Fibroblast of gingiva (primary cell): Measurements from ENCODE around the gene BUD23.
"Not testable (repeated sequence)": the region's sequence is repeated elsewhere in the genome, so short reads cannot be mapped to it uniquely, and the experiment has no call there.

ENCODE experiments used
- DNase-seq: peaks from one replicate; pipeline ENCODE4 v3.0.0-alpha.2; 2011; ENCODE audit warnings: low read depth

Gene BUD23, protein sequence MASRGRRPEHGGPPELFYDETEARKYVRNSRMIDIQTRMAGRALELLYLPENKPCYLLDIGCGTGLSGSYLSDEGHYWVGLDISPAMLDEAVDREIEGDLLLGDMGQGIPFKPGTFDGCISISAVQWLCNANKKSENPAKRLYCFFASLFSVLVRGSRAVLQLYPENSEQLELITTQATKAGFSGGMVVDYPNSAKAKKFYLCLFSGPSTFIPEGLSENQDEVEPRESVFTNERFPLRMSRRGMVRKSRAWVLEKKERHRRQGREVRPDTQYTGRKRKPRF

DNA sequence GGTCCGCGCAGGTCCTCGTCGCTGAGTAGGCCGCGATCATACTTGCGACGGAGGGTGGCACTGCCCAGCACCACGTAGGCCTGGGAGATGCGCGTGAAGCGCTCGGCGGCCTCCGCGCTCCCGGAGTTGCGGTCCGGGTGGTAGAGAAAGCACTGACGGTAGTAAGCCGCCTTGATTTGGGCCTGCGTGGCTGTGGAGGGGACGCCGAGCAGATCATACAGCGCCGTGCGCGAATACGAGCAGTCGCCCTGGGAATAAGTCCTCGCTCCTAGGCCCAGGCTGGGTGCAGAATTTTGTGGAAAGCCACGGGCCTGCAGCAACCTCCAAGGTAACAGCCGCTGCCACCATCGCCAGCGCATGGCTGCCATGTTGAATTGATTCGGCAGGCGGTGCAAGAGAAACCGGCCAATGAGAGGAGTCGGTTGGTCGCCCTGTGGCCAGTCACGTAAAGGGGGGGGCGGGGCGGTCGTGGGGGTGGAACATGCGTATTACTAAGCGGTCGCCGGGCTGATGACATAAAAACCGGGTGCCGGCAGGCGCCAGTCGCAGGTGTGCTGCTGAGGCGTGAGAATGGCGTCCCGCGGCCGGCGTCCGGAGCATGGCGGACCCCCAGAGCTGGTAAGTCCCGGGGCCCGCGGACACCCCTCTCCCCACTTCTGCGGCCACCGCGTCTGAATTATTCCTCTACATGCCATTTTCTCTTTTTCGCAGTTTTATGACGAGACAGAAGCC lies at the start of gene BUD23, which contains the start of gene DNAJC30:
Gene BUD23 (plus strand): TSS at position 542 of the 732 bp plus-strand sequence. CDS start 29 bp downstream, at position 571.
Gene DNAJC30 (minus strand): TSS at position 398 of the 732 bp plus-strand sequence. CDS start 30 bp downstream, at position 368.
- peak; percentile 94 for DNase-seq

DNA sequence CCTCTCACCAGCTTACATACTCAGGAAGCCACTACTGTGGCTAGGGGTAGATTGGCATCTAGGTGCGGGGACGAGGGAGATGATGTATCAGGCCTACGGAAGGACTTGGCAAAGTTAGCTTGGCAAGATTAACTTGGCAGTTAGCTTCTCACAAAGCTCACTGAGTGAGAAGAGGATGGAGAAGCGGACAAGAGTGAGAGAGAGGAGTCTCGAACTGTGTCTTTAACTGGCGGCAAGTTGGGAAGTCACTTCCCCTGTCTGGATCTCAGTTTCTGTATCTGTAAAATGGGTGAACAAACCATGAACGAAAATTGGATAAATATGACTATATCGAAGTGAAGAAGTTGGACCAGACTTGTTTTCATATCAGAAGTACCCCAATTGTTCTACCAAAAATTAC lies 49.6 kb upstream of the BUD23 start:
- DNase-seq: no peak

DNA sequence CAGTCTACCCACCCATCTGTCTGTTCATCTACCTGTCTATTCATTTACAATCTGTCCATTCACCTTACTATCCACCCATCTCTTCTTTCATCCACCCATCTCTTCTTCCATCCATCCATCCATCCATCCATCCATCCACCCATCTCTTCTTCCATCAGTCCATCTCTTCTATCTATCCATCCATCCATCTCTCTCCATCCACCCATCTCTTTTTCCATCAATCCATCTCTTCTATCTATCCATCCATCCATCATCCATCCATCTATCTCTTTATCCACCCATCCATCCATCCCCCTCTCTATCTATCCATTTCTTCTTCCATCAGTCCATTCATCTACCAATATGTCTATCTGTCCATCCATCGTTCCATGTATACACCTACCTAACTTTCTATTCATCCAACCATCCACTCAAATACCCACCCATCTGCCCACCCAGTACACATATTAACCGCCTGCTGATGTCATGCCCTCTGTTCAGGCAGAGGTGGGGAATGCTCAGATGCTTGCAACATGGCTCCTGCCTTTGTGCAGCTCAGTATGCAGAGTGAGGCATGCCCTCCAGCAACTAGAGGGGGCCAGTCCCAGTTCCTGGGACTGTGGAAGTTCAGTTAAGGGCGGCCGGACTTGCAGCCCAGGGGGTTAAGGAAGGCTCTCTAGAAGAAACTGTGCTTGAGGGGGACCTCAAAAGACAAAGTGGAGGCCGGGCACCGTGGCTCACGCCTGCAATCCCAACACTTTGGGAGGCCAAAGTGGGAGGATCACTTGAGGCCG lies 47.8 kb upstream of the BUD23 start:
- no peak for DNase-seq

DNA sequence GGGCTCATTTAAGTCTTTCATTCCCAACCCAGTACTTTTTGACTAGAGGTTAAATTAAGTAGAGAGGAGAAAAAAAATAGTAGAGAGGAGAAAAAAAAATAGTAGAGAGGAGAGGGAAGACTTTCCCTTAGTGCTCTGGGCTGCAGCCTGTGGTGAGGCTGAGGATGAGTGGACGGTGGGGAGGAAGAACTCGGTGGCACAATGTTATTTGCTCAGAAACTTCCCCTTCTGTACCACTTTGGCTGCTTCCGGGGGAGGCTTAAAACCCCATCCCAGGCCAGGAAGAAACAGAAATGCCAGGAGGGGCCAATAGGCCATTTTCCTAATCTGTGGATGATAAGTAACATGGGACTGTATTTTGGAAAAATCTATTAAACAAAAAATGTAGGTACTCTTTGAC lies 44.5 kb upstream of the BUD23 start:
- DNase-seq: no peak

DNA sequence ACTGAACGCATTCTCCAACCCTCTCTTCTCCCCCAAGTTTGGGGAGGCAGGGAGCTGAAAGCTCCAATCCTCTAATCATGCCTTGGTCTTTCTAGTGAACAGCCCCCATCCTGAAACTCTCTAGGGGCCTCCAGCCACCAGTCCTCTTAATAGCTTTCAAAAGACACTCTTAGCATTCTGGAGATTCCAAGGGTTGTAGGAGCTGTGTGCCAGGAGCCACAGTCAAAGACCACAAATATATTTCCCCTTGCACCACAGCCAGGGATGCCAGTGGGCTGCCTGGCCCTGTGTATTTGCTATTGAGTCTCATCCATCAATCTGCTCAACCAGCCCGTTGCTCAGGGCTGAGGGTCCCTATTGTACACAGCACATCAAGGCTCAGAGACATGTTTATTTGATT lies 40.6 kb upstream of the BUD23 start:
- DNase-seq: no peak

DNA sequence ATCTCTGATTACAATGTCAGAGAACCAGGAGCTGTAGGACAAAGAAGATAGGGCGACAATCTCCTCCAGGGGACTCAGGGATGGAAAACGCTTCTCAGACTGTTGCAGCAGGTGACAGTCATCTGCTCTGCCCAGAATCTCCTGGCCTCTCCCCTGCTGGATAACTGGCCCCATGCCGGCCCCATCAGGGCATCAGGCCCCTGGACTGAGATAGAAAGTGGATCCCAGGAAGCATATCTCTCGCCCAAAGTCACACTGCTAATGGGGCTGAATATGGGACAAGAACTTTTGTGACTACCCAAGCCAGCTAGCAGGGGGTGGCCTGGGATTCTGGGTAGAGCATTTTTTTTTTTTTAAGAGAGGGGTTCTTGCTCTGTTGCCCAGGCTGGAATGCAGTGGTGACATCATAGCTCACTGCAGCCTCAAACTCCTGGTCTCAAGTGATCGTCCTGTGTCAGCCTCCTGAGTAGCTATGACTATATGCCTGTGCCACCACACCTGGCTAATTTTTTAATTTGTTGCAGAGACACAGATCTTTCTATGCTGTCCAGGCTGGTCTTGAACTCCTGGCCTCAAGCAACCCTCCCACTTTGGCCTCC lies 38.6 kb upstream of the BUD23 start:
- no peak for DNase-seq

DNA sequence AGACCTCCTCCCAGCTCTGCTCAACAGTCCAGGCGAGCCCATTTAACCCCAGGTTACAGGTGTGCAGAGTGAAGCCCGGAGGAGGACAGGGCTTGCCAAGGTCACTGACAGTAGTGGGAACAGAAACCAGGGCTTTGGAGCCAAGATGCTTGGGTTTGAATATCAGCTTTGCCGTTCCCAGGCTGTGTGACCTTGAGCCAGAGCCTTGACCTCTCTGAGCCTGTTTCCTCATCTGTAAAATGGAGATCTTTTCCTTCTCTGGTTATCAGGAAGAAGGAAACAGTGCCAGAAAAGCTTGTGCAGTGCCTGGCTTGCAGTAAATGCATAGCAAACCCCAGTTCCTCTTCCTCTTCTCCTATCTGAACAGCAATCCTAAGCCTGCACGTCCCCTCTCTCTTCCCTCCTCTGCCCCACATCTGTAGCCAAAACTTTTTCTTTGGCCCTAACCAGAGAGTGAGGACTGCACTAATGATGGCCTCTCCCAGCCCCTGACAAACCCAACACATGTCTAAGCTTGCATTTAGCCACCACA lies 37.7 kb upstream of the BUD23 start:
- DNase-seq: no peak

DNA sequence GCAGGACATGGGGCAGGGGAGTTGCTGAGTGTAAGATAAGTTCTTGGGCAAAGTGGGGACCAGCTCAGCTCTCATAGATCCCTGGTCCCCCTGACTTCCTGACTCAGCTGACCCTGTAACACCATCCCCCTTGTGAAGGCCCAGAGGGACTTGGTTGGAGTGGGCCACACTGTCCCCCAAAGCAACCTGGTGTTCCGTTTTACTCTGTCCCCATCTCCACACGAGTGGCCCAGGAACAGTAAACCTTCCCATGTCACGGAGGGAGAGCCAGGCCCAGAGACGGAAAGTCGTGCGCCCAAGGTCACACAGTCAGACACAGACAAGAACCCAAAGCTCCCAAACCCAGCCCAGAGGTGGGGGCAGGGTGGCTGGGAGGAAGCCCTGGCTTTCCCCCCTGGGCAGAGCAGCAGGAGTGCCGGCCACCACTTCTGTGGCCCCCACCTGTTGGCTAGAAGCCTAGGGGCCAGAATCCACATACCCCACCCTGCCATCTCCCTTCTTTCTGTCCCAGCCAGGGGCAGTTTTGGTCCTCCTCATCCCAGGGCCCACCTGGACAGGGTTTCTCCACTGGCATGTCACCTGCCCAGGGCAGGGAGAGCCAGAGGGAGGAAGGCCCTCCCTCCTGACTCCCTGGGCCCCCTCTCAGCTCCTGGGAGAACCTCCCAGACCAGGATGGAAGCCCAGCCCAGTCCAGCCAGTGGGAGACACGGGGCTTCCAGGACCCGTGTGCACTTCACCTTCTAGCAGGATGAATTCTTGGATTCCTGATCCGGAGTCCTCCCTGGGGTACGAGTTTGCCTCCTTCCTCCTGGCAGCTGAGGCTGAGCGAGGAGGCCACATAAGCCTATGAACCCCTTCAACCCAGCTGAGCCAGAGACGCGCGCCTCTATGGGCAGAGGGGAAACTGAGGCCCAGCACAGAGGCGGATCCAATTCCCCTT lies 36.3 kb upstream of the BUD23 start:
- DNase-seq: no peak

DNA sequence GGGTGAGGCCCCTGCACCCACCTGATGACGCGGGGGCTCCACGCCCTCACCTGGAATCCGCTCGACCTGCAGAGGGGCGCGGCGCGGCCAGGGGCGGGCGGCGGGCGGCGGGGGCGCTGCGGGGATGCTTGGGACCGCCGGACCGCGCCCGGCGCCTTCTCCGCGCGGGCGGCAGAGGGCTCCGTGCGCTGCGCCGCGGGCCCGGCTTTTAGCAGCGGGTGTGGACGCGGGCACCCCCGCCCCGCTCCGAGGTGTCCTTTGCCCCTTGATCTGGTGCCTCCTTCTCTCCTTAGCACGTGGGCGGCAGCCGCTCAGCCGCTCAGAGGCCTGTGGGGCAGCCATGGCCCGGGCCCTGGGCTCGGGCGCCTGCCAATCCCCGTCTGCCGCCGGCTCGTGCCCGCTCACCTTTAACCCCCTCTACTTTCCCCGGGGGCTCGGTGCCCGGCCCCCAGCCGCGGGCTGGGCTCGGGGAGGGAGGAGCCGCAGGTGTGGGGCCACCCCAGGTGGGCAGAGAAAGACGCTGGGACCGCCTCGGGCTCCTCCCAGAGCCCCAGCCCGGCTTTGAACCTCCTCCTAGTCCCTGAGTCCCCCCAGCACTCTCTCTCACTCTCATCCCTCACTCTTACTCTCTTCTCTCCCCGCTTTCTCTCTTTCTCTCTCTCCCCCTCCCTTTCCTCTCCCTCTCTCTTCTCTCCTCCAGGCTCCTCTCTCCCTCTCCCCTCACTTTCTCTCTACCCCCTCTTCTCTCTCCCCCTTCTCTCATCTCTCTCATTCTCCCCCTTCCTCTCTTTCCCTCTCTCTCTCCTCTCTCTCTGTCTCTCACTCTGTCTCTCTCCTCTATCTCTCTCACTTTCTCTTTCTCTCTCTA lies 35.4 kb upstream of the BUD23 start:
- DNase-seq: no peak

DNA sequence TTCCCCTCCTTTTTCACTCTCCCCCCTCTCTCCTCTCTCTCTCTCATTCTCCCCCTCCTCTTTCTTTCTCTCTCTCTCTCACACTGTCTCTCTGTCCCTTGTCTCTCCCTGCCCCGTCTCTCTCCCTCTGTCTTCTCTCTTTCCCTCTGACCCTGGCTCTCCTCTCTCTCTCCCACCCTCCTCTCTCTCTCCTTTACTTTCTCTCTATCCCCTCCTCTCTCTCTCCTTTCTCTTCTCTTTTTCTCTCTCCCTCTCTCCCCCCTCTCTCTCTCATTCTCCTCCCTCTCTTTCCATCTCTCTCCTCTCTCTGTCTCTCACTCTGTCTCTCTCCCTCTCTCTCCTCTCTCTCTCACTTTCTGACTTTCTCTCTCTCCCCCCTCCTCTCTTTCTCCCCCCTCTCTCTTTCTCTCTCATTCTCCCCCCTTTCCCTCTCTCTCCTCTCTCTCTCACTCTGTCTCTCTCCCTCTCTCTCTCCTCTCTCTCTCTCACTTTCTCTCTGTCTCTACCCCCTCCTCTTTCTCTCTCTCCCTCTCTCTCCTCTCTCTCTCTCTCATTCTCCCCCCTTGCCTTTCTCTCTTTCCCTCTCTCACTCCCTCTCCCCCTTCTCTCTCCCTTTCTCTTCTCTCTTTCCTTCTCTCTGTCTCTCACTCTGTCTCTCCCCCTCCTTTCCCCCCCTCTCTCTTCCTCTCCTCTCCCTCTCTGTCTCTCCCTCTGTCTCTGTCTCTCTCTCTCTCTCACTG lies 34.6 kb upstream of the BUD23 start:
- no peak for DNase-seq

DNA sequence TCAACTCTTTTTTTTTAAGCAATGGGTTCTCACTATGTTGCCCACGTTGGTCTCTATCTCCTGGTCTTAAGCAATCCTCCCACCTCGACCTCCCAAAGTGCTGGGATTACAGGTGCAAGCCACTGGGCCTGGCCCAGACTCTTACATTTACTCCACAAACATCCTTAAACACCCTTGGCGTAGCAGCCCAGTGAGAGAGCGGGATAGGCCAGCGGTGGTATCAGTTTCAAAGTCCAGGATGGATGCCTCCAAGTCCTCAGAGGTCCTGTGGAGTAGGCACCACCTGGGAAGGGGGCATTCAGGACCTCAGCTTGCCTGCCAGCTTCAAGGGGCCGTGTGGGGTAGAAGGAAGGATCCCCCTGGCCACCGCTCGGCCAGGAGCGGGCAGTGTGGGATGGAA lies 33.8 kb upstream of the BUD23 start:
- no peak for DNase-seq

DNA sequence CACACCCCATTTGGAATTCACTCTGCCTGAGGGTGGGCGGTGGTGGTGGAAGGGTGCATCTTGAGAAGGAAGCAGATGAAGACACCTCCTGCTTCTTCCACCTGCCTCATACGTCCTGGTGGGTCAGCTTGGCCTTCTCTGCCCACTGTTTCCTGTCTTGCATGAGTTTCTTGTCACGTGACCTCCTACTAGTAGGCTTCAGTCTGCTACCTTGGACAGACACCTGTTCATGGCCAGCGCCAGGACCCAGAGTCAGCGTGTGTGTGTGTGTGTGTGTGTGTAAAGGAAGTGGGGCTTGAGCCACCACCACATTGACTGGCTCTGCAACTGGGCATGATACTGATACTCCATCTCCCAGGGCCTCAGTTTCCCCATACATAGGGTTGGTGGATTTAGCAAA lies 32.9 kb upstream of the BUD23 start:
- DNase-seq: no peak

DNA sequence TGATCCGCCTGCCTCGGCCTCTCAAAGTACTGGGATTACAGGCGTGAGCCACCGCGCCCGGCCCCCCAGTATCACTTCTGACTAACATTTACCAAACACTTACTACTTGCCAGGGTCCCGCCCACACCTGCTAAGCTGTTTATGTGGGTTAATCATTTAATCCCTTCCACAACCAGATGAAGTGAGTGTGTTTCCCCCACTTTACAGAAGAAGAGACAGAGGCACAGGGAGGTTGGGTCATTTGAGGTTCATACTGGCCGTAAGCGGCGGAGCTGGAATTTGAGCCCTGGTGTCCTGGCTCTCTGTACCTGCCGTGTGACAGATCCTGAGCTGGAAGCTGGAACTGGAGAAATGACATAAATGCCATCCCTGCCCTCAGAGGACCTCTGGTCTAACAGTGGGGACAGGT lies 30.9 kb upstream of the BUD23 start:
- DNase-seq: no peak

DNA sequence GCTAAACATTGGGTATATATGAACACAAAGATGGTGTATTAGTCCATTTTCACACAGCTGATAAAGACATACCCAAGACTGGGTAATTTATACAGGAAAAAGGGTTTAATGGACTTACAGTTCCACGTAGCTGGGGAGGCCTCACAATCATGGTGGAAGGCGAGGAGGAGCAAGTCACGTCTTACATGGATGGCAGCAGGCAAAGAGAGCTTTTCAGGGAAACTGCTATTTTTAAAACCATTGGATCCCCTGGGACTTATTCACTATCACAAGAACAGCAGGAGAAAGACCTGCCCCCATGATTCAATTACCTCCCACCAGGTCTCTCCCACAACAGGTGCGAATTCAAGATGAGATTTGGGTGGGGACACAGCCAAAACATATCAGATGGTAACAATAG lies 28.1 kb upstream of the BUD23 start:
- not testable (repeated sequence) for DNase-seq

DNA sequence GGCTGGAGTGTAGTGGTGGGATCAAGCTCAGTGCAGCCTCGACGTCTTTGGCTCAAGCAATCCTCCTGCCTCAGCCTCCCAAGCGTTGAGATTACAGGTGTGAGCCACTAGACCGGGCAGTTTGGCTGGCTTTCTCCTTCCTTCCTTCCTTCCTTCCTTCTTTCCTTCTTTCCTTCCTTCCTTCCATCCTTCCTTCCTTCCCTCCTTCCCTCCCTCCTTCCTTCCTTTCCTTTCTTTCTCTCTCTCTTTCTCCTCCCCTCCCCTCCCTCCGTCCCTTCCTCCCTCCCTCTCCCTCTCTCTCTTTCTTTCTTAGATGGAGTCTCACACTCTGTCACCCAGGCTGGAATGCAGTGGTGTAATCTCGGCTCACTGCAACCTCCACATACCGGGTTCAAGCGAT lies 23.4 kb upstream of the BUD23 start:
- no peak for DNase-seq

DNA sequence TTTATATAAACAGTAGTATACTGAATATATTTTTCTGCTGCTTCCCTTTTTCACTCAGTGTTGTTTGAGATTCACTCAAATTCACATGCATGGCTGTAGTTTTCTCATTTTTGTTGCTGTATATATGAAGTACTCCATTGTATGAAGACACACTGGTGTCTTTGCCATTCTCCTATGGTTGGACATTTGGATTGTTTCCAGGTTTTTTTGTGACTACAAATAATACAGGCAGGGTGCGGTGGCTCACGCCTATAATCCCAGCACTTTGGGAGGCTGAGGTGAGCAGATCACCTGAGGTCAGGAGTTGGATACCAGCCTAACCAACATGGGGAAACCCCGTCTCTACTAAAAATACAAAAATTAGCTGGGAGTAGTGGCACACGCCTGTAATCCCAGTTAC lies 22.8 kb upstream of the BUD23 start:
- DNase-seq: not testable (repeated sequence)

DNA sequence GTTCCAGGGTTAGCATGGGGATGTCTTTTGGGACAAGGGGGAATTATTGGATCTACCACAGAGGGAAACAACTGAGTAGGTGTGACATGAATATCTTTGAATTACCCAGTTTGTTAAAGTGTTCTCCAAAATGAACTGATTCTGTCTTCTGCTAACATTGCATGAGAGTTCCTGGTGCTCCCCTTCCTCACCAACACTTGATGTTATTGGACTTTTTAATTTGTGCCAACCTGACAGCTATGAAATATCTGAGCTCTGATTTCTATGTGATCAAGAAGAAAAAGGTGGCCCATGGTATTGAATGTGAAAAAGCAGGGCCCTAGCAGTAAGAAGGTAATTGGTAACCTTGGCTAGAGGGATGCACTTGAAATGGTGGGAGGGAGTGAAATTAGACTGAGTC lies 20.4 kb upstream of the BUD23 start:
- DNase-seq: no peak

DNA sequence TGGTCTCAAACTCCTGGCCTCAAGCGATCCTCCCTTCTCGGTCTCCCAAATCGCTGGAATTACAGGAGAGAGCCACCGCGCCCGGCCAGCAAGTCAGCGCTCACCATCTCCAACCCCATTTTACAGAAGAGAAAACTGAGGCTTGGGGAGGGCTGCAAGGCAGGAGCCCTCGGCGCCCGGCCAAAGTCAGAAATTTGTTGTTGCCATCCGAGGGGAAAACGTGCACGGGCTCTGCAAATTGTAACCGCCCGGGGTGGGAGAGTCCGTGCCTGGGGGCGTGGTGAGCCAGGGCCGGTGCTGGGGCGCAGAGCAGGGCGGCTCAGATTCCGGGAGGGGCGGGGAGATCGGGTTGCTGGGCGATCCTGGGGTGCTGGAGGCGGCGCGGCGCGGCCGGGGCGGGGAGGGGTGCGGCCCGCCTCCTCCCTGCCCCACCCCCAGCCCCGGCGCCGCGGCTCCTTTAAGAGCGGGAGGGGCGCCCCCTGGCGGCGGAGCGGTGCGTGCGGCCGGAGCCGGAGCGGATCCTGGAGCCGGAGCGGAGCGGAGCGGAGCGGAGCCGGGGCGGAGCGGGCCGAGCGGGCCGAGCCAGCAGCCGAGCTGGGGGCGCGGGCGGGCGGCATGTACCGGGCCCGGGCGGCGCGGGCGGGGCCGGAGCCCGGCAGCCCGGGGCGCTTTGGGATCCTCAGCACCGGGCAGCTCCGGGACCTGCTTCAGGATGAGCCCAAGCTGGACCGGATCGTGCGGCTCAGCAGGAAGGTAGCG lies 15.9 kb upstream of the BUD23 start, which contains the start of gene VPS37D:
Gene VPS37D (plus strand): TSS at position 488 of the 759 bp plus-strand sequence. CDS start 128 bp downstream, at position 616.
- DNase-seq: peak; percentile 85
